Activated CD8-positive, alpha-beta memory T cell treated with anti-CD3 and anti-CD28 coated beads for 1 hour (primary cell): ENCODE results near the gene STOX2.

ENCODE experiments used
- DNase-seq, 2 donors: peaks; one replicate each; pipeline ENCODE4 v3.0.0-alpha.2; 2020; ENCODE audit warnings: low read depth in 1 of 2; ENCODE audit errors: extremely low read depth in 1 of 2

Gene STOX2

DNA sequence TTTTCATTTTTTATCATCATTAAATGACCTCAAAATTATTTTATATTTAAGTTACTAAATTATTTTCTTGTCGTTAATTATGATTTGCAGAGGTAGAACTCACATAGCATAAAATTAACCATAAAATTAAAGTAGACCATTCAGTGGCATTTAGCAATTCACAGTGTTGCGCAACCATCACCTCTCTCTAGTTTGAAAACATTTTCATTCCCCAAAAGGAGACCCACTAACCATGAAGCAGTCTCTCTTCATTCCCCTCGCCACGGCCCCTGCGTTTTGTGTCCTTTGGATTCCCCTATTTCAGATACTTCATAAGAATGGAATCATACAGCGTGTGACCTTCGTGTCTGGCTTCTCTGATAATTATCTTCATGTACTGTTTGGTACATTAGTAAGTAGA is 157.7 kb downstream of the STOX2 start:
- DNase-seq, result no peak

DNA sequence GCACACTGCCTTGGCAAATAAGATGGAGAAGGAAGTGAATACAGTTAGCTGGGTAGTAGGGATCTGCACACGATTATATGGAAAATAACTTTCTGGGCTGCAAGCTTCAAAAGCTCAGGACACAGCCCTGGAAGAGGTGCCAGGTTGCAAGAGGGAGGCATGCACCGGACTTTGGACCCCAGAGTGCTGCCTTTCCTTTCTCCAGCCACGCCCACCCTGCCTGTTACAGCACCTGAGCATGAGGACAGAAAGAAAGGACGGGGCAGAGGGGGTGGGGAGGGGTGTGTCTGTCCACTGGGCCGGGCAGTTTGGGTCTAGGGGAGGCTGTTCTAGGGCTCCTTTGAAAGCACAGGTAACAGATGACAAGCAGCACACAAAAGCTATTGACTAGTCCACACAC is 159.8 kb downstream of the STOX2 start:
- no peak for DNase-seq

DNA sequence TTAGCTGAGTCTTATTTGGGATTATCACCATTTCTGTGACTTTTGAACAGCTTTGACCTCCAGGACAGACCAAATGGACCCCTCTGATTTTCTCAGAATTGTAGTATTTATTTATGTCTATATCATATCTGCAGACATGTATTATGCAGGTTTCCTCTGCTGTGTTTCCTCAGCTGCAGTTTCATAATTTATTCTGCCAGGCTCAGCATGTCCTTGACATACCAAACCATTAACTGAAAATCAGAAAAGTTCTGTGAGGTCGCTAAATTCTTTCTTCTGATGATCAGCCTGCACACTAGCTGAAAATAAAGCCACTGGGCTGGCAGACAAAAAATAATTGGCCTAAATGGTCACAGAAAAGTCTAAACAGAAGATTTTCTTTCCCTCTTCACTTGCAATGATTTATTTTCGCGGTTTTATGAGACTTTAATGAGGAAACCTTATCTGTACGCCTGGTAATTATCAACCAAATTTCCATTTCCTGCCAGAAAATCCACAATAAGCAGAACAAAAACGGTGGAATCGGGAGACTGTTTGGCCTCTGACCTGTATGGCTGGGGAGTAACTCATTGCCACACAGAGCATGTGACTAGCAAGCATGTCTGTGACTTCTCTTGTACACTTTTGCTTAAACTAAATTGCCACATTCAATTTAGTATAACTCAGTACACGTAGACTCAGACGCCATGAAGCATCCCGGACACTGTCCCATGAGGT is 161.6 kb downstream of the STOX2 start:
- DNase-seq, result no peak

DNA sequence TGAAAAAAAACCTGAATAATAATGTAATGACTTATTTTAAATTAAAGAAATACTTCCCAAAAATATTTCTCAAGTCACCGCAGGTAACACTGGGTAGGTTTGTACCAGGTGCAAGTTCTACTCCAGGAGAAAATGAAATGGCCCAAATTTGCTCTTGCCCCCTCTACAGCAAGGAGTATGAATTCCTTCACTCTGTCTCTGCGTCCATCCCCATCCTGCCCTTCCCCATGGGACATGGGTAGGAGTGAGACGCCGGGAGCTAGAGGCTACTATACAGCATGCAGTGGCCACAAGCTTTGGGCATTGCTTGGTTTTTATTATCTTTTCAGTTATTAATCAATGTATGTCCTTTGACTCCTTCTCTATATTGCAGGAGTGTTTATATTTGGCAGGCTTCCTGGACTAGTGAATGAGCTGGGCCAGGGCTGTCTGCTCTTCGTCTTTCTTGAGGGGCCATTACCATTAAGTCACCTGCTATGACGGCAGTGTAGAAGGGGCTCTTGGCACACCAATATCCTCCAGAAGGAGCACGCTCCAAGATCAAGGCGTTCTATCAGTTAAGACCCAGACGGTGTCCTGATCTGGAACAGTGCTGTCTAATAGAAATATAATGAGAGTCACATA is 162.9 kb downstream of the STOX2 start:
- DNase-seq, result no peak
